Measurements from ENCODE around the gene PPP2R2D. TPM values are rescaled to one million over a fixed set of nuclear protein-coding genes. Genes with fewer than 3 reads are reported as not detected.

Gene PPP2R2D
- total RNA-seq, 1 experiment from 2014 or later, result 41.0 TPM

- no peaks in the 10 kb centered on the region for H3K9me3 ChIP-seq (ENCODE audit: control insufficient read depth, insufficient read depth, low read depth, low read length)
- no peak overlapping the region for H3K4me3 ChIP-seq (ENCODE audit: low read depth in 2 of 2, low read length in 2 of 2)
- in situ Hi-C loops (cut with HindIII; ENCODE audit: low pct_unique_long_range_greater_than_20kb, low sequenced_read_pairs) (no loop called here), intact Hi-C loops (cut with micrococcal nuclease; ENCODE audit: unreplicated experiment) (no loop called here)
- ATAC-seq, result peak; percentile 42
- TF ChIP-seq TCF7L2 (IDR thresholded peaks at IDR 0.05; ENCODE audit: low read depth, low read length) (no peak), REST (IDR thresholded peaks at IDR 0.05; ENCODE audit: insufficient read depth in 1 of 2, low read depth in 2 of 2, low read length in 1 of 2) (no peak), CTCF (IDR thresholded peaks at IDR 0.05) (no peak), SIN3A (IDR thresholded peaks at IDR 0.05; ENCODE audit: borderline replicate concordance, insufficient read depth, low read depth, low read length) (no peak), POLR2AphosphoS5 (IDR thresholded peaks at IDR 0.05; ENCODE audit: low read depth, low read length) (no peak)
- peaks cover 6% of the 10 kb centered on the region for H3K36me3 ChIP-seq (ENCODE audit: control insufficient read depth, insufficient read depth, low read length)
- H3K27ac ChIP-seq (ENCODE audit: low read length), result no peak overlapping the region
- no peaks in the 10 kb centered on the region for H3K4me1 ChIP-seq (ENCODE audit: control insufficient read depth, insufficient read depth, low read length)
- ChIA-PET CTCF (no interaction called here), POLR2A (no interaction called here)
- no peak for DNase-seq (ENCODE audit: low read depth, low spot score)
- BruUV-seq (replicated peaks), result no TSS peak
- no peaks in the 10 kb centered on the region for H3K27me3 ChIP-seq (ENCODE audit: control insufficient read depth, insufficient read depth, low read length)
Measured at GRCh38 chr10:131960631-131961046, 59.8 kb downstream of the PPP2R2D start.

GRCh38 chr10:131961047-131961776 lies 60.4 kb downstream of the PPP2R2D start:
- in situ Hi-C loops (cut with HindIII; ENCODE audit: low pct_unique_long_range_greater_than_20kb, low sequenced_read_pairs) (no loop called here), intact Hi-C loops (cut with micrococcal nuclease; ENCODE audit: unreplicated experiment) (no loop called here)
- Histone ChIP-seq H3K4me3 (ENCODE audit: low read depth in 2 of 2, low read length in 2 of 2) (no peak overlapping the region), H3K27me3 (ENCODE audit: control insufficient read depth, insufficient read depth, low read length) (no peaks in the 10 kb centered on the region), H3K36me3 (ENCODE audit: control insufficient read depth, insufficient read depth, low read length) (peaks cover 6% of the 10 kb centered on the region), H3K9me3 (ENCODE audit: control insufficient read depth, insufficient read depth, low read depth, low read length) (no peaks in the 10 kb centered on the region), H3K4me1 (ENCODE audit: control insufficient read depth, insufficient read depth, low read length) (no peaks in the 10 kb centered on the region), H3K27ac (ENCODE audit: low read length) (no peak overlapping the region)
- DNase-seq (ENCODE audit: low read depth, low spot score) (no peak), ATAC-seq (peak; percentile 19; the same call in 1 of the 2 replicates)
- ChIA-PET POLR2A (no interaction called here), CTCF (no interaction called here)
- no peak for TF ChIP-seq SIN3A (IDR thresholded peaks at IDR 0.05; ENCODE audit: borderline replicate concordance, insufficient read depth, low read depth, low read length)
- no peak for TF ChIP-seq TCF7L2 (IDR thresholded peaks at IDR 0.05; ENCODE audit: low read depth, low read length)
- no peak for TF ChIP-seq CTCF (IDR thresholded peaks at IDR 0.05)
- TF ChIP-seq POLR2AphosphoS5 (IDR thresholded peaks at IDR 0.05; ENCODE audit: low read depth, low read length), result no peak
- TF ChIP-seq REST (IDR thresholded peaks at IDR 0.05; ENCODE audit: insufficient read depth in 1 of 2, low read depth in 2 of 2, low read length in 1 of 2), result no peak
- BruUV-seq (replicated peaks), result no TSS peak
